ENCODE results near the gene OTULINL.

OTULINL gene

GRCh38 chr5:14607104-14607503 is 25.5 kb downstream of the OTULINL start:
- DNase-seq, result no peak

DNA sequence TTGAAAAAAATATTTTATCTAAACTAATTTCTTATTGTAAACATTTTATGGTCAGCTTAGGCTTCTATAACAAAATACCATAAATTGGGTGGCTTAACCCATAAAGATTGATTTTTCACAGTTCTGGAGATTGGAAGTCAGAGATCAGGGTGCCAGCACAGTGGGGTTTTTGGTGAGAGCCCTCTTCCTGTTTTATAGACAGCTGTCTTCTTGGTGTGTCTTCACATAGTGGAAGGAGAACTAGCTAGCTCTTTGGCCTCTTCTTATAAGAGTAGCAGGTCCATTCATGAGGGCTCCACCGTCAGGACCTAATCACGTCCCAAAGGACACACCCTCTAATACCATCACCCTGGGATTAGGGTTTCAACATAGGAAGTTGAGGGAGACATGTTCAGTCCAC is 26.6 kb downstream of the OTULINL start:
- DNase-seq, result no peak

DNA sequence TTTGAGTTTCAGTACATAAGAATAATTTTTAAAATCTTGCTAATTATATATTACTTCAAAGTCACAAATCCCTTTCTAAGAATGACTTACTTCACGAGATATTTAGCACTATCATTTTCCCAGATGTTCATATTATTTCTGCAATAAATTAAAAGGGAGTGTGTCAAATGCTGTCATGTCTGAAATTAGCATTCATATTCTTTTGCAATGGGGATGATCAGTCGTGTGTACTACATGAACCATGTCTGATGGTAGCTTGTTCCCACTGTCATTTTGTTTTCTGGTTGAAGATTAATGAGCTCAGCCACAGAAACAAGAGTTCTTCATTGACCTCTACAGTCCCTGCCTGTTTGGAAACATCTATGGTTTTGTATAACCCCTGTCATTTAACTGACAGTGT is 30.1 kb downstream of the OTULINL start:
- no peak for DNase-seq

- DNase-seq, result no peak
These were observed 32.9 kb downstream of the OTULINL start for GRCh38 chr5:14614490-14614889.

- DNase-seq, result no peak
These were observed 33.8 kb downstream of the OTULINL start for GRCh38 chr5:14615365-14615764.

DNA sequence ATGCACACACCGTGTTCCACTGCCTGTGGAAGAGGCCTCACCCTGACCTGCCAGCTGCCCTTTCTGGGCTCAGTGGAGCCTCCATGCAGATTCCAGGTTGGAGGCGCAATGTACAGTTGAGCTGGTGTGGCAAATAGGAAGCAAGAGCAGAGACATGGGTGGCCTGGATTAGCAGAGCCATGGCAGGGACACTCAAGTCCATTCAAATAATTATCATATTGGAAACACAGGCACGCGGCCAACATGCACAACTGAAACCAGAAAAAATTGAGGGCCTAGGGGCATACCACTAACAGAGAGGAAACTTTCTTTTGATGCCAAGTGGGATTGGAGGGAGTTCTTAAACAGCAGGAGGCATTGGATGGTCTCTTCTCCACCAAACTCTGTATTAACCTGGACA is 35.8 kb downstream of the OTULINL start:
- DNase-seq, result no peak

DNA sequence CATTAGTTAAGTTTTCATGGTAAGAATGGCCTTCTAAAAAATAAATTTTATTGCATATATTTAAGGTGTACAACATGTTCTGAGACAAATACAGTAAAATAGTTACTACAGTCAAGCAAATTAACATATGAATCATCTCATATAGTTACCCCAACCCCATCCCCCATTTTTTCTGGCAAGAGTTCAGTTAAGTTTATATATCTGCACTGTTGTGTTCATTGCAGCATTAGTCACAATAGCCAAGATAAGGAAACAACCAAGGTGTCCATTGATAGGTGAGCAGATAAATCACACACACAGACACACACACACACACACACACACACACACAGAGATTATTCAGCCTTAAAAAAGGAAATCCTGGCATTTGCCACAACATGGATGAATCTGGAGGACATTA is 45.7 kb downstream of the OTULINL start:
- DNase-seq, result no peak

DNA sequence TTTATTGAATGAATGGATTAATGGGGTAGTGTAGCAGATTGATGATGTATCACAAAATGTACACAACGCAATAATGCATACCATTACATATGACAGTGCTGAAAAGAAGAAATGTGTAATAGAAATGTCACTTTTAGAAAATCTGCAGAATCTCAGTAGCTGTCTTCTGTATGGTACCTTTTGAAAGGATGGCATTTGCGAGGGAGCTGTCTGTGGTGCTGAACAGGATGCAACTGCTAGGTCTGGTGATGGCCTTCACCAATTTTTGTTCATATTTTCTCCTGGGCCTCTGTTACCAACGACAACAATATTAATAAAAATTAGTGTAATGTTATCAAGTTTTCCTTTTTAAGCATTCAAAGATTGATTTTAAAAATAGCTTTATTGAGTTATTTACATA is 46.8 kb downstream of the OTULINL start:
- DNase-seq, result no peak

DNA sequence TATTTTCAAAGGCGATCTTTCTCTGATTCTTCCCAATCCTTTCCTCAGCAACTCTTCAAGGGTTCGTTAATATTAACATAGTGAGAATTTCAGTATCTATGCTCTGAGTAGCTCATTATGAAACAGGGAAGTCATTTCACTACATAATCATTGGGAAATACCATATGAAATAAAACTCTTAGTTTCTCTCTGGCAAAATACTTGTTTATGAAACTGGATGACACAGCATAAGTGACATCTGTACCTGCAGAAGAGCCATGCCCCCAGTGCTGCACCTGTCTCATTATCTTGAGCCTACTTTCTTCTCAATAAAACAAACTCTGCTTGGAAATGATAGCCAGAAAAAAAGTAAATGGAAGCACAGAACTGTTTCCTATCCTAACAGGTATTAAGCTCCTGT is 49.1 kb downstream of the OTULINL start:
- DNase-seq, result no peak

GRCh38 chr5:14635656-14636055 is 54.1 kb downstream of the OTULINL start:
- DNase-seq, result no peak

- DNase-seq, result no peak
These were observed 59.2 kb downstream of the OTULINL start for GRCh38 chr5:14640765-14641164.

- DNase-seq, result no peak
These were observed 63.1 kb downstream of the OTULINL start for GRCh38 chr5:14644623-14645237.

DNA sequence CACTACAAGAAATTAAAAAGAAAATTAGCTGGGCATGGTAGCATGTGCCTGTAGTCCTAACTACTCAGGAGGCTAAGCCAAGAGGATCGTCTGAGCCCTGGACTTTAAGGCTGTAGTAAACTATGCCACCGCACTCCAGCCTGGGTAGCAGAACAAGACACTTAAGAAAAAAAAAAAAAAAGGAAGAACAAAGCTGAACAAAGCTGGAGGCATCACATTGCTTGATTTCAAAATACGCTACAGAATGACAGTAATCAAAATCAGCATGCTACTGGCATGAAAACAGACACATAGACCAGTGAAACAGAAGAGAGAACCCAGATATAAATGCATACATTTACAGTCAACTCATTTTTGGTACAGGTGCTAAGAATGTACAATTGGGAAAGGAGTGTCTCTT is 68.5 kb downstream of the OTULINL start:
- no peak for DNase-seq

DNA sequence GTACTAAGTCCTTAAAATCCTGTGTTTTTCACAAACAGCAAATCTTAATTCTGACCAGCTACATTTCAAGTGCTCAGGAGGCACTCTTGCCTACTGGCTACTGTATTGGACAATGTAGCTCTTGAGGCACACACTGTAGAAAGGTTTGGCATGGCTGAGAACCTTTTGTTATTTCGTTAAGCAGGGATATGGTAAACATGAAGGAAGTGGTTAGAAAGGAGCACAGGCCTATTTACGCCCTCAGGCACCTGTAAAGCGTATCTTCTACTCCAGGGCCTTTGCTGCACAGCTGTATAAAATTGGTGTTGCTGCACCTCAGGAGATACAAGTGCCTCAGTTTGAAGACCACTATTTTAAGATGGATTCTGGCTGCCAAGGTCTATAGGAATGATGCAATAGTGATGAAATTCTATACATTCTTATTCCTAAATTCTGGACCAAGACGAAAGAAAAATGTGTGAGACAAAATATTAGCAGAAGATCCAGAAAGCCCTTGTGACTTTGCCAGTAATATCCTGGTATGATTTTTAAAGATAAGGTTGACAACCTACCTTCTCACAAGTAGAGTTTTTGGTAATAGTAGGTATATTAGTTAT is 73.7 kb downstream of the OTULINL start:
- no peak for DNase-seq

GRCh38 chr5:14656898-14657297 is 75.3 kb downstream of the OTULINL start:
- DNase-seq, result no peak

GRCh38 chr5:14659821-14660607 is 78.4 kb downstream of the OTULINL start:
- no peak for DNase-seq

GRCh38 chr5:14660833-14661232 is 79.2 kb downstream of the OTULINL start:
- DNase-seq, result no peak
